ENCODE measurements around the gene PTGES3L.

- TF ChIP-seq, protein P1, sequence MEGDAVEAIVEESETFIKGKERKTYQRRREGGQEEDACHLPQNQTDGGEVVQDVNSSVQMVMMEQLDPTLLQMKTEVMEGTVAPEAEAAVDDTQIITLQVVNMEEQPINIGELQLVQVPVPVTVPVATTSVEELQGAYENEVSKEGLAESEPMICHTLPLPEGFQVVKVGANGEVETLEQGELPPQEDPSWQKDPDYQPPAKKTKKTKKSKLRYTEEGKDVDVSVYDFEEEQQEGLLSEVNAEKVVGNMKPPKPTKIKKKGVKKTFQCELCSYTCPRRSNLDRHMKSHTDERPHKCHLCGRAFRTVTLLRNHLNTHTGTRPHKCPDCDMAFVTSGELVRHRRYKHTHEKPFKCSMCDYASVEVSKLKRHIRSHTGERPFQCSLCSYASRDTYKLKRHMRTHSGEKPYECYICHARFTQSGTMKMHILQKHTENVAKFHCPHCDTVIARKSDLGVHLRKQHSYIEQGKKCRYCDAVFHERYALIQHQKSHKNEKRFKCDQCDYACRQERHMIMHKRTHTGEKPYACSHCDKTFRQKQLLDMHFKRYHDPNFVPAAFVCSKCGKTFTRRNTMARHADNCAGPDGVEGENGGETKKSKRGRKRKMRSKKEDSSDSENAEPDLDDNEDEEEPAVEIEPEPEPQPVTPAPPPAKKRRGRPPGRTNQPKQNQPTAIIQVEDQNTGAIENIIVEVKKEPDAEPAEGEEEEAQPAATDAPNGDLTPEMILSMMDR (IDR thresholded peaks at IDR 0.05) = no peak
- TF ChIP-seq EP300 (IDR thresholded peaks at IDR 0.05; ENCODE audit: borderline replicate concordance in 1 of 2, low read depth in 1 of 2, low read length in 1 of 2) (no peak), POLR2AphosphoS5 (IDR thresholded peaks at IDR 0.05; ENCODE audit: low read depth, low read length) (no peak)
Observed at GRCh38 chr17:43016216-43016615, 36.3 kb upstream of the PTGES3L start.
